GM10266 (cell line): ENCODE data around the gene YES1.
"Not testable (repeated sequence)": the region's sequence is repeated elsewhere in the genome, so short reads cannot be mapped to it uniquely, and the experiment has no call there.

ENCODE experiments used
- DNase-seq: peaks from one replicate; pipeline ENCODE4 v3.0.0; 2012; ENCODE audit errors: extremely low spot score
- CTCF ChIP-seq: IDR thresholded peaks from 2 replicates; pipeline ENCODE4 v1.5.1; 2012; ENCODE audit warnings: mild to moderate bottlenecking, low read depth; ENCODE audit not compliant: control insufficient read depth, insufficient read depth; ENCODE audit errors: missing control alignments

Gene YES1

DNA sequence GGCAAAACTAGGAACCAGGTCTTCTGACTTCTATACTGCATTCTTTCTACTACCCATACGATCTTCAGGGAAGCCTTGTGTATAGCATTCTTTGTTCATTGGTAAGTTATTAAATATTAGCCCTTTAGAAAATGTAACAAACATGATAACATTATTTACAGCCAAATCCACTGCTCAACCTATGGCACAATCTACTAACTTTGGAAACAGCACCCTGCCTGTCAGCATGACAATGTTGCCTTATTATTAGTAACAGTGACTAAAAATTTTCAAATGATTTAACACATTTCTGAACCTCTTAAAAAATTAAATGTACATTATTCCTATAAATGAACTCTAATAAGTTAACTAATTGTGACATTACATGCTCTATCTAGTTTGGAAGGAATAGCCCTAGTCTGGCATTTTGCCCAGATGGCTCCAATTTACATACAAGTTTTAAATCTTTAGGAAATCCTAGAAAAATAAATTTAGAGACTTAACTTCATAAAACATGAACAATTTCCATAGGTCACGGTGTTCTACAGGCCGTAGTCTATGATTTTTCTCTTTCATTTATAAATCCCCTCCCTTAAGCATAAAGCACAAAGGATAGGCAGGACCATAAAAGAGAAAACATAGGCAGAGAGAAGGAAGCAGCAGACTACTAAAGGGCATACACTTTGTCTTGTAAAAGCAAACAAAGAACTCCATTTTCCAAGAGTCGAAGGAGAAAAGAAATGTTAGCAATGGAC, 33.7 kb downstream of the YES1 start:
- no peak for TF ChIP-seq CTCF
- DNase-seq, result no peak

GRCh38 chr18:777021-777420, 35.0 kb downstream of the YES1 start:
- TF ChIP-seq CTCF, result no peak
- no peak for DNase-seq

- not testable (repeated sequence) for DNase-seq
Measured at GRCh38 chr18:776044-776443, 36.0 kb downstream of the YES1 start.

DNA sequence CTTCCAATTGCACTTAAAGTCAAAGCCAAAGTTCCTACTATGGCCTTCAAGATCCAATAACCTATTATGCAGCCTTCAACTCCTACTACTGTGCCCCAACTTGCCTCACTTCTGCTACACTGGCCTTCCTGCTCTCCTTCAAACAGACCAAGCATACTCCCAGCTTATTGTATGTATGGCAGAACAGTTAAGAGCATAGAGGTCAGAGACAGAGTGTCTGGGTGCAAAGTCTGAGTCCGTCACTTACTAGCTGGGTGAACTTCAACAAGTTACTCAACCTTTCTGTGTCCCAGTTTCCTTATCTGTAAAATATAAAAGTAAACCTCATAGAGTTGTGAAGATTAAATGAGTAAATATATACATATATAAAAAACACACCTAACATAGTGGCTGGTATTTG, 37.2 kb downstream of the YES1 start:
- no peak for TF ChIP-seq CTCF
- no peak for DNase-seq

DNA sequence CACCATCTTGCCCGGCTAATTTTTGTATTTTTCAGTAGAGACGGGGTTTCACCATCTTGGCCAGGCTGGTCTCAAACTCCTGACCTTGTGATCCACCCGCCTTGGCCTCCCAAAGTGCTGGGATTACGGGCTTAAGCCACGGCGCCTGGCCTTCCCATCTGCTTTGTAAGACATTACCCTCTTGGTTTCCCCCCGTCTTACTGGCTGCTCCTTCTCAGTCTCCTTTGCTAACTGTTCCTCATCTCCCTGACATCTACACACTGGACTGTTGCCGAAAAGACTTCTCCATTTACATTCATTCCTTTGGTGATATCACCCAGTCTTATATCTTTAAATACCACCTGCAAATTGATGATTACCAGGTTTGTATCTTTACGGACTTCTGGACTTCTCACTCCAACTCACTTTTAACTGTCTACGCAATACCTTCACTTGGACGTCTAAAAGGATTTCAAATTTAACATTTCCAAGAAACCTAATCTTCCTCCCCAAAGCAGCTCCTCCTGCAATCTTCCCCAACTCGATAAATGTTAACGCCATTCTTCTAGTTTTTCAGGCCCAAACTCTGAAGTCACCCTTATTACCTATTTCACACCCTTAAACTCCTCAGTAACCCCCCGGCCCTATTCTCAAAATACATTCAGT, 37.9 kb downstream of the YES1 start:
- TF ChIP-seq CTCF, result no peak
- DNase-seq, result no peak

DNA sequence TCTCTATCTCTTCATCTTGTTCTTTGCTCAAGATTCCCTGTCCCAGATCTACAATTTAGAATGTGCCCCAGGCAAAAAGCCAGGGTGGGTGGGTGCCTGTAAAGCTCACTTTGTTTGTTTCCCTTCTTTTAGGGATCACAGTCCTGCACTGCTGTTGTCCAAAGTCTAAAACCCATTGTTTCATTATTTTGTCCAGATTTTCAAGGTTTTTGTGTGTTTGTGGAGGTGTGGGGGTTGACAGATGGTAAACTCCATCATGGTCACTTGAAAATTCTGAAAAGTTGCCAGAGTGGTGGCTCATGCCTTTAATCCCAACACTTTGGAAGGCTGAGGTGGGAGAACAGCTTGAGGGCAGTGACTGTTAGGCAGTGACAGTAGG, 41.5 kb downstream of the YES1 start:
- no peak for DNase-seq
- no peak for TF ChIP-seq CTCF

DNA sequence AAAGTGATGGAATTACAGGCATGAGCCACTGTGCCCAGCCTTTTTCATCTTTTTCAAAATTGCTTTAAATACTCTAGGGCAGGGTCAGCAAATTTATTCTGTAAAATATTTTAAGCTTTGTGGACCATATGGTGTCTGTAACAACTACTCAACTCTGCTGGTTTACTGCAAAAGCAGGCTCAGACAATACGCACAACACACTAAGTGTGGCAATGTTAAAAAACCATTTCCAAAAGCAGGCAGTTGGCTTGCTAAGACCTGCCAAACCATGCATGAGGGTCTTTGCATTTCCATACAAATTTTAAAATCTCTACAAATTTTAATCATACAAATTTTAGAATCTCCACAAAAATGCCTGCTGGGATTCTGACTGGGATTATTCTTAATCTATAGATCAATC, 44.1 kb downstream of the YES1 start:
- DNase-seq, result no peak
- TF ChIP-seq CTCF, result no peak
